ENCODE results near the gene RAPGEF2. TPM values are rescaled to one million over a fixed set of nuclear protein-coding genes. Genes with fewer than 3 reads are reported as not detected.
"Not testable (repeated sequence)": the region's sequence is repeated elsewhere in the genome, so short reads cannot be mapped to it uniquely, and the experiment has no call there.

Gene RAPGEF2
- total RNA-seq, 2 donors from 2014 or later = 38.2 to 46.7 TPM

DNA sequence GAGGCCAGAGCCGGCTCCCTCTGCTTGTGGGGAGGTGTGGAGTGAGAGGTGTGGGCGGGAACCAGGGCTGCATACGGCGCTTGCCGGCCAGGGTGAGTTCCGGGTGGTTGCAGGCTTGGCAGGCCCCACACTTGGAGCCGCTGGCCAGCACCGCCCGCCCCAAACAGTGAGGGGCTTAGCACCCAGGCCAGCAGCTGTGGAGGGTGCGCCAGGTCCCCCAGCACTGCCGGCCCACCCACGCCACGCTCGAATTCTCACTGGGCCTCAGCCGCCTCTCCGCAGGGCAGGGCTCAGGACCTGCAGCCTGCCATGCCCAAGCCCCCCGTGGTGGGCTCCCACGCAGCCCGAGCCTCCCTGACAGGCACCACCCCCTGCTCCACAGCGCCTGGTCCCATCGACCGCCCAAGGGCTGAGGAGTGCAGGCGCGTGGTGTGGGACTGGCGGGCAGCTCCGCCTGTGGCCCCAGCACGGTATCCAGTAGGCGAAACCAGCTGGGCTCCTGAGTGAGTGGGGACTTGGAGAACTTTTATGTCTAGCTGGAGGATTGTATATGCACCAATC lies 275.3 kb downstream of the RAPGEF2 start:
- no peaks in the 10 kb centered on the region for H3K9me3 ChIP-seq
- no peaks in the 10 kb centered on the region for H3K36me3 ChIP-seq (replicated peaks in 1 of 2; ENCODE audit: insufficient read depth in 1 of 2, low read depth in 2 of 2)
- H3K4me1 ChIP-seq = no peaks in the 10 kb centered on the region
- WGBS, 2 donors = 94 to 100% methylated on average over 1 to 26 of the region's 28 CpGs
- no peak for TF ChIP-seq POLR2A (IDR thresholded peaks at IDR 0.05)
- TF ChIP-seq, protein P1, sequence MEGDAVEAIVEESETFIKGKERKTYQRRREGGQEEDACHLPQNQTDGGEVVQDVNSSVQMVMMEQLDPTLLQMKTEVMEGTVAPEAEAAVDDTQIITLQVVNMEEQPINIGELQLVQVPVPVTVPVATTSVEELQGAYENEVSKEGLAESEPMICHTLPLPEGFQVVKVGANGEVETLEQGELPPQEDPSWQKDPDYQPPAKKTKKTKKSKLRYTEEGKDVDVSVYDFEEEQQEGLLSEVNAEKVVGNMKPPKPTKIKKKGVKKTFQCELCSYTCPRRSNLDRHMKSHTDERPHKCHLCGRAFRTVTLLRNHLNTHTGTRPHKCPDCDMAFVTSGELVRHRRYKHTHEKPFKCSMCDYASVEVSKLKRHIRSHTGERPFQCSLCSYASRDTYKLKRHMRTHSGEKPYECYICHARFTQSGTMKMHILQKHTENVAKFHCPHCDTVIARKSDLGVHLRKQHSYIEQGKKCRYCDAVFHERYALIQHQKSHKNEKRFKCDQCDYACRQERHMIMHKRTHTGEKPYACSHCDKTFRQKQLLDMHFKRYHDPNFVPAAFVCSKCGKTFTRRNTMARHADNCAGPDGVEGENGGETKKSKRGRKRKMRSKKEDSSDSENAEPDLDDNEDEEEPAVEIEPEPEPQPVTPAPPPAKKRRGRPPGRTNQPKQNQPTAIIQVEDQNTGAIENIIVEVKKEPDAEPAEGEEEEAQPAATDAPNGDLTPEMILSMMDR (IDR thresholded peaks at IDR 0.05) = no peak
- no peak for ATAC-seq
- H3K27ac ChIP-seq = no peak overlapping the region
- intact Hi-C loops (cut with DNase I) = no loop called here
- DNase-seq = no peak
- H3K4me3 ChIP-seq = no peak overlapping the region
- H3K27me3 ChIP-seq = no peaks in the 10 kb centered on the region

DNA sequence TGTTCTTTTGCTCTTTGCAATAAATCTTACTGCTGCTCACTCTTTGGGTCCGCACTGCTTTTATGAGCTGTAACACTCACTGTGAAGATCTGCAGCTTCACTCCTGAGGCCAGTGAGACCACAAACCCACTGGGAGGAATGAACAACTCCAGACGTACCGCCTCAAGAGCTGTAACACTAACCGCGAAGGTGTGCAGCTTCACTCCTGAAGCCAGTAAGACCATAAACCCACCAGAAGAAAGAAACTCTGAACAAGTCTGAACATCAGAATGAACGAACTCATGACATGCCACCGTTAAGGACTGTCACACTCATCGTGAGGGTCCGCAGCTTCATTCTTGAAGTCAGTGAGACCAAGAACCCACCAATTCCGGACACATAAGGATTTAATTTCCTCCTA lies 276.2 kb downstream of the RAPGEF2 start:
- H3K4me3 ChIP-seq; H3K27me3 ChIP-seq; H3K27ac ChIP-seq; intact Hi-C loops (cut with DNase I); H3K9me3 ChIP-seq; DNase-seq; H3K4me1 ChIP-seq; ATAC-seq; H3K36me3 ChIP-seq (replicated peaks in 1 of 2; ENCODE audit: insufficient read depth in 1 of 2, low read depth in 2 of 2): not testable (repeated sequence)
- 90 to 91% methylated on average over 9 to 10 of the region's 10 CpGs for WGBS, 2 donors

DNA sequence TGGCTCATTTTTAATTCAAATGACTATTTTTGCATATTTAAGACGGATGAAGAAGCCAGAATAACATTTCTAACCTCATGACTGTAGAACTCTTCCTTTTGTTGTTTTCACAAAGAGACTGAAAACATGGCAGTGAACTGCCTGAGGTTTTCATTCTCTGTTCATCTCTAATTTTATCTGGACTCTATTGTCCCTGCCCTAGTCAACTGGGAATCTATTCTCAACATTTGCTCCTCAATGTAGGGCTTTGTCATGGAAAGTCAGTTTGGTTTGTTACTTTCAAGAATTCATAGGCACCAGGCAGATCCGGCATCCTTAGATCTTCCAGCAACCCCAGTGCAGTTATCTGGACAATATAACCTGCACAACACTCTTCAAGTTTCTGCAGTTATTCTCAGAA lies 277.0 kb downstream of the RAPGEF2 start:
- intact Hi-C loops (cut with DNase I) = no loop called here
- no peak for ATAC-seq
- H3K27me3 ChIP-seq = no peaks in the 10 kb centered on the region
- DNase-seq = no peak
- 82 to 91% methylated on average over 2 of the region's 2 CpGs for WGBS, 2 donors
- no peaks in the 10 kb centered on the region for H3K36me3 ChIP-seq (replicated peaks in 1 of 2; ENCODE audit: insufficient read depth in 1 of 2, low read depth in 2 of 2)
- H3K9me3 ChIP-seq = no peaks in the 10 kb centered on the region
- H3K27ac ChIP-seq = no peak overlapping the region
- no peaks in the 10 kb centered on the region for H3K4me1 ChIP-seq
- no peak for TF ChIP-seq POLR2A (IDR thresholded peaks at IDR 0.05)
- TF ChIP-seq, protein P1 (IDR thresholded peaks at IDR 0.05) = no peak
- H3K4me3 ChIP-seq = no peak overlapping the region

- Histone ChIP-seq H3K27ac (no peak overlapping the region), H3K9me3 (no peaks in the 10 kb centered on the region), H3K4me3 (no peak overlapping the region), H3K36me3 (replicated peaks in 1 of 2; ENCODE audit: insufficient read depth in 1 of 2, low read depth in 2 of 2) (no peaks in the 10 kb centered on the region), H3K4me1 (no peaks in the 10 kb centered on the region), H3K27me3 (no peaks in the 10 kb centered on the region)
- TF ChIP-seq POLR2A (IDR thresholded peaks at IDR 0.05) = no peak
- TF ChIP-seq, protein P1 (IDR thresholded peaks at IDR 0.05) = no peak
- no peak for DNase-seq
- 71 to 78% methylated on average over 8 of the region's 8 CpGs for WGBS, 2 donors
- ATAC-seq = no peak
- intact Hi-C loops (cut with DNase I) = no loop called here
Observed at GRCh38 chr4:159382856-159383561, 280.1 kb downstream of the RAPGEF2 start.

DNA sequence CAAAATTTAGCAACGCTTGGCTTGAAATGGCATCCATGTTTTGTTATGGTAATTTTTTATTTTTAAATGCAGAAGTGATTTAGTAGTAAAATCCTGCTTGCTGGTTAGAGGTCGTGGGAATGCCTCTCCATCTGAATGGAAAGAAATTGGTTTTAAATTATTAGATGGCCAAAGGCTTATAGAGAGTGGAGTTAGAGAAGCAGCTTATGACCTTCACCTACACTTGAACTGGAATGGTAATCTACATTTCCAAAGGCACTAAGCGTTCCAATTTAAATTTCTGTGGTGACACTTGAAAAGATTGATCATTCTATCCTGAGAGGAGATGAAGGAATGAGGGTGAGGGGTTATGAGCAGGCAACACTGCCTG lies 280.7 kb downstream of the RAPGEF2 start:
- Histone ChIP-seq H3K27ac (no peak overlapping the region), H3K9me3 (no peaks in the 10 kb centered on the region), H3K36me3 (replicated peaks in 1 of 2; ENCODE audit: insufficient read depth in 1 of 2, low read depth in 2 of 2) (no peaks in the 10 kb centered on the region), H3K4me3 (no peak overlapping the region), H3K27me3 (no peaks in the 10 kb centered on the region), H3K4me1 (no peaks in the 10 kb centered on the region)
- intact Hi-C loops (cut with DNase I) = no loop called here
- no peak for TF ChIP-seq POLR2A (IDR thresholded peaks at IDR 0.05)
- TF ChIP-seq, protein P1 (IDR thresholded peaks at IDR 0.05) = no peak
- no peak for DNase-seq
- WGBS, 2 donors = 59 to 61% methylated on average over 3 of the region's 3 CpGs
- no peak for ATAC-seq
